HepG2 (cell line): Measurements from ENCODE around the gene MLX. TPM values are rescaled to one million over a fixed set of nuclear protein-coding genes. Genes with fewer than 3 reads are reported as not detected.
A peak's percentile ranks its signal among the peaks of the same experiment; 100 is the strongest.

Experiments
- ELF4 ChIP-seq: sonication (generic); formaldehyde crosslinking; IDR thresholded peaks from 2 replicates; pipeline ENCODE4 v1.5.0; 2020; ENCODE audit warnings: missing genetic modification reagents, mild to moderate bottlenecking, moderate library complexity, borderline replicate concordance
- HOXA5 ChIP-seq: sonication (generic); formaldehyde crosslinking; IDR thresholded peaks from 2 replicates; pipeline ENCODE4 v1.4.0; 2020; ENCODE audit warnings: missing genetic modification reagents
- MAZ ChIP-seq, 2 experiments: sonication (generic) in 1 of 2; formaldehyde crosslinking in 1 of 2; IDR thresholded peaks; 2 replicates each; pipeline versions ENCODE4 v1.5.0 to v1.6.1; 2012 to 2020; ENCODE audit warnings: low read depth in 2 of 2, mild to moderate bottlenecking in 2 of 2, borderline replicate concordance in 1 of 2, improper control_type of control experiment in 1 of 2, low read length in 1 of 2, missing genetic modification reagents in 1 of 2, moderate library complexity in 1 of 2
- MEF2D ChIP-seq: sonication (generic); formaldehyde crosslinking; IDR thresholded peaks from 2 replicates; pipeline ENCODE4 v1.5.1; 2020; ENCODE audit warnings: mild to moderate bottlenecking, missing genetic modification reagents
- MXI1 ChIP-seq: IDR thresholded peaks from 3 replicates; pipeline ENCODE4 v1.6.1; 2012; ENCODE audit warnings: low read depth, low read length, inconsistent platforms, borderline replicate concordance
- TBX2 ChIP-seq: sonication (generic); formaldehyde crosslinking; IDR thresholded peaks from 2 replicates; pipeline ENCODE4 v1.5.0; 2020; ENCODE audit warnings: missing genetic modification reagents, mild to moderate bottlenecking, borderline replicate concordance
- U2AF2 ChIP-seq: fragments of 200-400 bp; formaldehyde crosslinking; IDR thresholded peaks from 2 replicates; pipeline ENCODE4 v1.6.1; 2017; ENCODE audit warnings: low read depth, mild to moderate bottlenecking, low read length
- YEATS4 ChIP-seq: sonication (generic); formaldehyde crosslinking; IDR thresholded peaks from 2 replicates; pipeline ENCODE4 v1.4.0; 2020; ENCODE audit warnings: missing genetic modification reagents, borderline replicate concordance
- ZBTB1 ChIP-seq: sonication (generic); formaldehyde crosslinking; IDR thresholded peaks from 2 replicates; pipeline ENCODE4 v1.4.0; 2020; ENCODE audit warnings: missing genetic modification reagents, borderline replicate concordance
- ZNF180 ChIP-seq: sonication (generic); formaldehyde crosslinking; IDR thresholded peaks from 2 replicates; pipeline ENCODE4 v1.4.0; 2020; ENCODE audit warnings: low read depth, missing genetic modification reagents, borderline replicate concordance
- ZNF234 ChIP-seq: sonication (generic); formaldehyde crosslinking; conservative IDR thresholded peaks from 2 replicates; pipeline ENCODE4 v1.5.1; 2020; ENCODE audit warnings: mild to moderate bottlenecking, missing genetic modification reagents
- ZNF850 ChIP-seq: sonication (generic); formaldehyde crosslinking; conservative IDR thresholded peaks from 2 replicates; pipeline ENCODE4 v1.9.0; 2021; ENCODE audit warnings: mild to moderate bottlenecking, missing genetic modification reagents
- polyA plus RNA-seq, 8 experiments: library from polyadenylated mRNA; depleted of rRNA in 3 of 8; stranded (reverse) in 7 of 8; unstranded in 1 of 8; fragments of >200 nt; fragmentation: Illumina TruSeq in 4 of 8; extraction: Trizol in 4 of 8; gene quantifications; 2 replicates each; pipeline versions ENCODE4 v1.2.1 to v1.2.3, GENCODE V29; 2011 to 2016; ENCODE audit warnings: low read depth in 4 of 8, missing spikeins in 1 of 8, mixed read lengths in 1 of 8; ENCODE audit not compliant: insufficient read depth in 1 of 8
- total RNA-seq, 5 experiments: library from RNA; depleted of rRNA; stranded (reverse); fragments of >200 nt; fragmentation: Illumina TruSeq; extraction: Trizol; gene quantifications; 2 replicates each; pipeline ENCODE4 v1.2.3, GENCODE V29; 2016; ENCODE audit warnings: low read depth in 1 of 5
- TF ChIP-seq, protein P1 (sequence below): IDR thresholded peaks from 2 replicates; pipeline ENCODE4 v1.6.1; 2016; ENCODE audit warnings: mild to moderate bottlenecking
- TF ChIP-seq, protein P2 (sequence below): IDR thresholded peaks from 2 replicates; pipeline ENCODE4 v1.6.1; 2016; ENCODE audit warnings: low read depth
- TF ChIP-seq, protein P3 (sequence below): IDR thresholded peaks from 2 replicates; pipeline ENCODE4 v1.4.0; 2020; ENCODE audit warnings: mild to moderate bottlenecking, missing genetic modification reagents
- TF ChIP-seq, protein P4 (sequence below): sonication (generic); formaldehyde crosslinking; IDR thresholded peaks from 2 replicates; pipeline ENCODE4 v1.5.0; 2020; ENCODE audit warnings: missing genetic modification reagents
- TF ChIP-seq, protein P5 (sequence below): sonication (generic); formaldehyde crosslinking; IDR thresholded peaks from 2 replicates; pipeline ENCODE4 v1.4.0; 2020; ENCODE audit warnings: missing genetic modification reagents
- TF ChIP-seq, protein P6 (sequence below): sonication (generic); formaldehyde crosslinking; IDR thresholded peaks from 2 replicates; pipeline ENCODE4 v1.4.0; 2020; ENCODE audit warnings: mild to moderate bottlenecking, missing genetic modification reagents

Gene MLX
- total and polyA plus RNA-seq, 2 of the 13 experiments (the other 11 are each of a cell fraction or from before 2014, with no cell fraction given) = 38.9 to 74.4 TPM

DNA sequence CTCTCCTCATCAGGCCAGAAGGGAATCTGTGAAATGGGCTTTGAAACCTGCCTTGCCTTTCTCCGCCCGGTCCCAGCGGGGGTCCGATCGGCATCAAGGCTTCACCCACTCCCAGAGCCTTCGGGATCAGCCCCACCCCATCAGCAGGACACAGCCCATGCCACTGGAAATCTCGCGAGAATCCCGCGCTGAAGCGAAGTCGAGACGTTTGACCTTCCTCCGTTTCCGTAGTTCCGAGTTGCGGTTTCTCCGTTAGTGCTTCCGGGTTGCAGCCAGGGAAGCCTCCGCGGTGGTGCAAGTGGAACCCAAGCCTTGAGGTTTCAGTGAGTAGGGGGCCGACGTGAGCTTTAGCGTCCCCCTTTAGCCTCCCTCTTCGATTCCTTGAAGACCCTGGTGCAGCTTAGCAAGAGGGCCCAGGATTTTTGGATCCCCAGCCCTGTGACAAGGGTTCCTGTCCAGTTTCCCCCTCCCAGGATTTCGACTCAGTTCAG is 5.0 kb upstream of the MLX start, which contains the start of gene COASY (continued):
- TF ChIP-seq MAZ (IDR thresholded peaks at IDR 0.05; ENCODE audit: borderline replicate concordance, low read depth, low read length) = 0 out of 2 replicates have a peak, but pooled peaks have one; percentile 20
- peak; percentile 84 for TF ChIP-seq MAZ (CRISPR knock-in tag; IDR thresholded peaks at IDR 0.05; ENCODE audit: low read depth)
- TF ChIP-seq, protein P1, sequence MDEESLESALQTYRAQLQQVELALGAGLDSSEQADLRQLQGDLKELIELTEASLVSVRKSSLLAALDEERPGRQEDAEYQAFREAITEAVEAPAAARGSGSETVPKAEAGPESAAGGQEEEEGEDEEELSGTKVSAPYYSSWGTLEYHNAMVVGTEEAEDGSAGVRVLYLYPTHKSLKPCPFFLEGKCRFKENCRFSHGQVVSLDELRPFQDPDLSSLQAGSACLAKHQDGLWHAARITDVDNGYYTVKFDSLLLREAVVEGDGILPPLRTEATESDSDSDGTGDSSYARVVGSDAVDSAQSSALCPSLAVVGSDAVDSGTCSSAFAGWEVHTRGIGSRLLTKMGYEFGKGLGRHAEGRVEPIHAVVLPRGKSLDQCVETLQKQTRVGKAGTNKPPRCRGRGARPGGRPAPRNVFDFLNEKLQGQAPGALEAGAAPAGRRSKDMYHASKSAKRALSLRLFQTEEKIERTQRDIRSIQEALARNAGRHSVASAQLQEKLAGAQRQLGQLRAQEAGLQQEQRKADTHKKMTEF = peak; percentile 94
- peak; percentile 91 for TF ChIP-seq ELF4 (CRISPR knock-in tag)
- peak; percentile 82 for TF ChIP-seq TBX2 (CRISPR knock-in tag)
- peak; percentile 78; the same call in 1 of the 2 replicates for TF ChIP-seq HOXA5 (CRISPR knock-in tag)
- TF ChIP-seq ZNF850 (CRISPR knock-in tag) = no peak; the same call in 1 of the 2 replicates
- TF ChIP-seq U2AF2 = no peak
- TF ChIP-seq, protein P2, sequence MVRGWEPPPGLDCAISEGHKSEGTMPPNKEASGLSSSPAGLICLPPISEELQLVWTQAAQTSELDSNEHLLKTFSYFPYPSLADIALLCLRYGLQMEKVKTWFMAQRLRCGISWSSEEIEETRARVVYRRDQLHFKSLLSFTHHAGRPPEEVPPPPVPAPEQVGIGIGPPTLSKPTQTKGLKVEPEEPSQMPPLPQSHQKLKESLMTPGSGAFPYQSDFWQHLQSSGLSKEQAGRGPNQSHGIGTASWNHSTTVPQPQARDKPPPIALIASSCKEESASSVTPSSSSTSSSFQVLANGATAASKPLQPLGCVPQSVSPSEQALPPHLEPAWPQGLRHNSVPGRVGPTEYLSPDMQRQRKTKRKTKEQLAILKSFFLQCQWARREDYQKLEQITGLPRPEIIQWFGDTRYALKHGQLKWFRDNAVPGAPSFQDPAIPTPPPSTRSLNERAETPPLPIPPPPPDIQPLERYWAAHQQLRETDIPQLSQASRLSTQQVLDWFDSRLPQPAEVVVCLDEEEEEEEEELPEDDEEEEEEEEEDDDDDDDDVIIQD (CRISPR knock-in tag) = peak; percentile 65
- TF ChIP-seq, protein P3, sequence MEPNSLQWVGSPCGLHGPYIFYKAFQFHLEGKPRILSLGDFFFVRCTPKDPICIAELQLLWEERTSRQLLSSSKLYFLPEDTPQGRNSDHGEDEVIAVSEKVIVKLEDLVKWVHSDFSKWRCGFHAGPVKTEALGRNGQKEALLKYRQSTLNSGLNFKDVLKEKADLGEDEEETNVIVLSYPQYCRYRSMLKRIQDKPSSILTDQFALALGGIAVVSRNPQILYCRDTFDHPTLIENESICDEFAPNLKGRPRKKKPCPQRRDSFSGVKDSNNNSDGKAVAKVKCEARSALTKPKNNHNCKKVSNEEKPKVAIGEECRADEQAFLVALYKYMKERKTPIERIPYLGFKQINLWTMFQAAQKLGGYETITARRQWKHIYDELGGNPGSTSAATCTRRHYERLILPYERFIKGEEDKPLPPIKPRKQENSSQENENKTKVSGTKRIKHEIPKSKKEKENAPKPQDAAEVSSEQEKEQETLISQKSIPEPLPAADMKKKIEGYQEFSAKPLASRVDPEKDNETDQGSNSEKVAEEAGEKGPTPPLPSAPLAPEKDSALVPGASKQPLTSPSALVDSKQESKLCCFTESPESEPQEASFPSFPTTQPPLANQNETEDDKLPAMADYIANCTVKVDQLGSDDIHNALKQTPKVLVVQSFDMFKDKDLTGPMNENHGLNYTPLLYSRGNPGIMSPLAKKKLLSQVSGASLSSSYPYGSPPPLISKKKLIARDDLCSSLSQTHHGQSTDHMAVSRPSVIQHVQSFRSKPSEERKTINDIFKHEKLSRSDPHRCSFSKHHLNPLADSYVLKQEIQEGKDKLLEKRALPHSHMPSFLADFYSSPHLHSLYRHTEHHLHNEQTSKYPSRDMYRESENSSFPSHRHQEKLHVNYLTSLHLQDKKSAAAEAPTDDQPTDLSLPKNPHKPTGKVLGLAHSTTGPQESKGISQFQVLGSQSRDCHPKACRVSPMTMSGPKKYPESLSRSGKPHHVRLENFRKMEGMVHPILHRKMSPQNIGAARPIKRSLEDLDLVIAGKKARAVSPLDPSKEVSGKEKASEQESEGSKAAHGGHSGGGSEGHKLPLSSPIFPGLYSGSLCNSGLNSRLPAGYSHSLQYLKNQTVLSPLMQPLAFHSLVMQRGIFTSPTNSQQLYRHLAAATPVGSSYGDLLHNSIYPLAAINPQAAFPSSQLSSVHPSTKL (CRISPR knock-in tag) = peak; percentile 74
- TF ChIP-seq, protein P4, sequence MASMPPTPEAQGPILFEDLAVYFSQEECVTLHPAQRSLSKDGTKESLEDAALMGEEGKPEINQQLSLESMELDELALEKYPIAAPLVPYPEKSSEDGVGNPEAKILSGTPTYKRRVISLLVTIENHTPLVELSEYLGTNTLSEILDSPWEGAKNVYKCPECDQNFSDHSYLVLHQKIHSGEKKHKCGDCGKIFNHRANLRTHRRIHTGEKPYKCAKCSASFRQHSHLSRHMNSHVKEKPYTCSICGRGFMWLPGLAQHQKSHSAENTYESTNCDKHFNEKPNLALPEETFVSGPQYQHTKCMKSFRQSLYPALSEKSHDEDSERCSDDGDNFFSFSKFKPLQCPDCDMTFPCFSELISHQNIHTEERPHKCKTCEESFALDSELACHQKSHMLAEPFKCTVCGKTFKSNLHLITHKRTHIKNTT (CRISPR knock-in tag) = no peak
- no peak for TF ChIP-seq ZNF180 (CRISPR knock-in tag)
- TF ChIP-seq, protein P5, sequence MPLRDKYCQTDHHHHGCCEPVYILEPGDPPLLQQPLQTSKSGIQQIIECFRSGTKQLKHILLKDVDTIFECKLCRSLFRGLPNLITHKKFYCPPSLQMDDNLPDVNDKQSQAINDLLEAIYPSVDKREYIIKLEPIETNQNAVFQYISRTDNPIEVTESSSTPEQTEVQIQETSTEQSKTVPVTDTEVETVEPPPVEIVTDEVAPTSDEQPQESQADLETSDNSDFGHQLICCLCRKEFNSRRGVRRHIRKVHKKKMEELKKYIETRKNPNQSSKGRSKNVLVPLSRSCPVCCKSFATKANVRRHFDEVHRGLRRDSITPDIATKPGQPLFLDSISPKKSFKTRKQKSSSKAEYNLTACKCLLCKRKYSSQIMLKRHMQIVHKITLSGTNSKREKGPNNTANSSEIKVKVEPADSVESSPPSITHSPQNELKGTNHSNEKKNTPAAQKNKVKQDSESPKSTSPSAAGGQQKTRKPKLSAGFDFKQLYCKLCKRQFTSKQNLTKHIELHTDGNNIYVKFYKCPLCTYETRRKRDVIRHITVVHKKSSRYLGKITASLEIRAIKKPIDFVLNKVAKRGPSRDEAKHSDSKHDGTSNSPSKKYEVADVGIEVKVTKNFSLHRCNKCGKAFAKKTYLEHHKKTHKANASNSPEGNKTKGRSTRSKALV = no peak; the same call in none of the 2 replicates
- peak; percentile 35; the same call in 1 of the 2 replicates for TF ChIP-seq MEF2D (CRISPR knock-in tag)
- TF ChIP-seq, protein P6, sequence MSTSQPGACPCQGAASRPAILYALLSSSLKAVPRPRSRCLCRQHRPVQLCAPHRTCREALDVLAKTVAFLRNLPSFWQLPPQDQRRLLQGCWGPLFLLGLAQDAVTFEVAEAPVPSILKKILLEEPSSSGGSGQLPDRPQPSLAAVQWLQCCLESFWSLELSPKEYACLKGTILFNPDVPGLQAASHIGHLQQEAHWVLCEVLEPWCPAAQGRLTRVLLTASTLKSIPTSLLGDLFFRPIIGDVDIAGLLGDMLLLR (CRISPR knock-in tag) = no peak
- TF ChIP-seq YEATS4 (CRISPR knock-in tag) = peak; percentile 88
- TF ChIP-seq MXI1 = peak; percentile 93; the same call in 2 of the 3 replicates
- TF ChIP-seq ZBTB1 = no peak
- 0 out of 2 replicates have a peak, but pooled peaks have one; percentile 24 for TF ChIP-seq ZNF234
